WTC11 (cell line): ENCODE results near the gene MSL3B. TPM values are rescaled to one million over a fixed set of nuclear protein-coding genes. Genes with fewer than 3 reads are reported as not detected.

Experiments used
- ATAC-seq: fragments of 200-7000 bp; cut with Tn5 transposase; 2 replicates; pipeline ENCODE4 v1.10.0; 2021; ENCODE audit warnings: mild to moderate bottlenecking, moderate library complexity
- CTCF ChIA-PET: fragments of 300-600 bp; sonication (Branson Sonifier 250); formaldehyde crosslinking; loops from one replicate; lab custom pipeline; 2021; ENCODE audit warnings: antibody characterized with exemption; lab: Charles Lee
- POLR2A ChIA-PET: fragments of 350-600 bp; sonication (Branson Sonifier 250); formaldehyde crosslinking; loops from one replicate; lab custom pipeline; 2021; ENCODE audit warnings: antibody characterized with exemption; lab: Charles Lee
- DNase-seq: peaks from one replicate; pipeline ENCODE4 v3.0.0; 2021; ENCODE audit warnings: low spot score
- H3K27ac Mint-ChIP-seq: 2 replicates; pipeline ENCODE4 v1.8.0; 2021; ENCODE audit warnings: mixed read lengths
- H3K27me3 Mint-ChIP-seq: 2 replicates; pipeline ENCODE4 v1.8.0; 2021; ENCODE audit warnings: low read depth, mild to moderate bottlenecking, moderate library complexity, mixed read lengths
- H3K36me3 Mint-ChIP-seq: 2 replicates; pipeline ENCODE4 v1.8.0; 2021; ENCODE audit warnings: mixed read lengths
- H3K4me1 Mint-ChIP-seq: 2 replicates; pipeline ENCODE4 v1.8.0; 2022; ENCODE audit warnings: mixed read lengths
- H3K4me3 Mint-ChIP-seq: 2 replicates; pipeline ENCODE4 v1.8.0; 2021; ENCODE audit warnings: mild to moderate bottlenecking, moderate library complexity, mixed read lengths
- H3K9me3 Mint-ChIP-seq: 2 replicates; pipeline ENCODE4 v1.8.0; 2021; ENCODE audit warnings: mixed read lengths
- CBFB ChIP-seq: sonication (generic); formaldehyde crosslinking; IDR thresholded peaks from 2 replicates; pipeline ENCODE4 v1.8.1; 2022; ENCODE audit warnings: mild to moderate bottlenecking, low read depth, missing genetic modification reagents
- ELF4 ChIP-seq: sonication (generic); formaldehyde crosslinking; IDR thresholded peaks from 2 replicates; pipeline ENCODE4 v1.8.1; 2022; ENCODE audit warnings: low read depth, mild to moderate bottlenecking, moderate library complexity, missing genetic modification reagents
- MLX ChIP-seq: sonication (generic); formaldehyde crosslinking; IDR thresholded peaks from 2 replicates; pipeline ENCODE4 v1.8.1; 2023; ENCODE audit warnings: mild to moderate bottlenecking, missing genetic modification reagents, moderate library complexity
- NR2C2 ChIP-seq: sonication (generic); formaldehyde crosslinking; IDR thresholded peaks from 2 replicates; pipeline ENCODE4 v1.8.0; 2022; ENCODE audit warnings: mild to moderate bottlenecking, missing genetic modification reagents
- SMAD4 ChIP-seq: sonication (generic); formaldehyde crosslinking; IDR thresholded peaks from 2 replicates; pipeline ENCODE4 v1.8.0; 2022; ENCODE audit warnings: mild to moderate bottlenecking, missing genetic modification reagents
- SP1 ChIP-seq: sonication (generic); formaldehyde crosslinking; conservative IDR thresholded peaks from 2 replicates; pipeline ENCODE4 v1.8.1; 2022; ENCODE audit warnings: missing genetic modification reagents
- TP53 ChIP-seq: sonication (generic); formaldehyde crosslinking; IDR thresholded peaks from 2 replicates; pipeline ENCODE4 v1.8.1; 2023; ENCODE audit warnings: mild to moderate bottlenecking, missing genetic modification reagents
- USF2 ChIP-seq: sonication (generic); formaldehyde crosslinking; IDR thresholded peaks from 2 replicates; pipeline ENCODE4 v1.8.1; 2023; ENCODE audit warnings: mild to moderate bottlenecking, missing genetic modification reagents, moderate library complexity
- ZNF121 ChIP-seq: sonication (generic); formaldehyde crosslinking; IDR thresholded peaks from 2 replicates; pipeline ENCODE4 v1.8.0; 2023; ENCODE audit warnings: missing genetic modification reagents
- ZNF416 ChIP-seq: fragments of 250-450 bp; sonication (Bioruptor Pico); IDR thresholded peaks from 2 replicates; pipeline ENCODE4 v1.9.0; 2021; ENCODE audit warnings: mild to moderate bottlenecking, inconsistent platforms
- ZNF532 ChIP-seq: fragments of 250-450 bp; sonication (Bioruptor Pico); IDR thresholded peaks from 2 replicates; pipeline ENCODE4 v1.9.0; 2021; ENCODE audit warnings: mild to moderate bottlenecking, borderline replicate concordance
- total RNA-seq: library from RNA; stranded (reverse); gene quantifications from 3 replicates; pipeline ENCODE4 v1.2.3, GENCODE V29; 2021
- TF ChIP-seq, protein P1 (sequence below): sonication (generic); formaldehyde crosslinking; IDR thresholded peaks from 2 replicates; pipeline ENCODE4 v1.8.0; 2023; ENCODE audit warnings: missing genetic modification reagents

The MSL3B gene

GRCh38 chr2:233816334-233816733, 51.9 kb downstream of the MSL3B start (continued):
- TF ChIP-seq NR2C2 (CRISPR knock-in tag): no peak
- no peak for TF ChIP-seq SP1 (CRISPR knock-in tag)
- TF ChIP-seq, protein P1, sequence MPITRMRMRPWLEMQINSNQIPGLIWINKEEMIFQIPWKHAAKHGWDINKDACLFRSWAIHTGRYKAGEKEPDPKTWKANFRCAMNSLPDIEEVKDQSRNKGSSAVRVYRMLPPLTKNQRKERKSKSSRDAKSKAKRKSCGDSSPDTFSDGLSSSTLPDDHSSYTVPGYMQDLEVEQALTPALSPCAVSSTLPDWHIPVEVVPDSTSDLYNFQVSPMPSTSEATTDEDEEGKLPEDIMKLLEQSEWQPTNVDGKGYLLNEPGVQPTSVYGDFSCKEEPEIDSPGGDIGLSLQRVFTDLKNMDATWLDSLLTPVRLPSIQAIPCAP (CRISPR knock-in tag): no peak
- TF ChIP-seq SMAD4: no peak
- no peak for TF ChIP-seq USF2 (CRISPR knock-in tag)
- no peak for TF ChIP-seq ZNF532 (CRISPR knock-in tag)
- TF ChIP-seq ELF4 (CRISPR knock-in tag): no peak

GRCh38 chr2:233815861-233816260, 52.3 kb downstream of the MSL3B start:
- ATAC-seq (no peak), DNase-seq (no peak)
- Mint-ChIP-seq H3K4me3 (no peak overlapping the region), H3K27me3 (no peaks in the 10 kb centered on the region), H3K27ac (no peak overlapping the region), H3K9me3 (peaks cover 7% of the 10 kb centered on the region; the same call in 1 of the 2 replicates), H3K36me3 (no peaks in the 10 kb centered on the region), H3K4me1 (no peaks in the 10 kb centered on the region)
- TF ChIP-seq TP53 (CRISPR knock-in tag) (no peak), CBFB (CRISPR knock-in tag) (no peak), MLX (CRISPR knock-in tag) (no peak), ZNF121 (CRISPR knock-in tag) (no peak), ZNF416 (CRISPR knock-in tag) (no peak)
- CTCF ChIA-PET: no interaction called here
- POLR2A ChIA-PET: no interaction called here

Other genes with a start within 250 kb of the MSL3B start
- 0.11 to 0.18 TPM in 2 of 3 replicates, not detected in the other for gene UGT1A10, start 231.9 kb downstream of the MSL3B start, total RNA-seq
- gene UGT1A9, start 196.5 kb downstream of the MSL3B start, total RNA-seq: not detected in 3 replicates
- gene UGT1A7, start 186.5 kb downstream of the MSL3B start, total RNA-seq: not detected in 3 replicates
- 0.53 TPM in 1 of 3 replicates, not detected in the others for gene UGT1A6, start 175.5 kb downstream of the MSL3B start, total RNA-seq
- not detected in 3 replicates for gene UGT1A5, start 155.5 kb downstream of the MSL3B start, total RNA-seq
- 0.14 to 0.22 TPM in 2 of 3 replicates, not detected in the other for gene UGT1A4, start 149.7 kb downstream of the MSL3B start, total RNA-seq
- not detected in 3 replicates for gene UGT1A3, start 139.3 kb downstream of the MSL3B start, total RNA-seq
- gene UGT1A1, start 108.1 kb downstream of the MSL3B start, total RNA-seq: 0.11 TPM in 1 of 3 replicates, not detected in the others
- 0.16 TPM in 1 of 3 replicates, not detected in the others for gene MROH2A, start 90.1 kb downstream of the MSL3B start, total RNA-seq
- 64.2 to 83.7 TPM (median 67.5 TPM) in 3 replicates for gene HJURP, start 13.9 kb downstream of the MSL3B start, total RNA-seq
- gene TRPM8, start 49.0 kb upstream of the MSL3B start, total RNA-seq: 0.26 TPM in 1 of 3 replicates, not detected in the others
- gene SPP2, start 182.3 kb upstream of the MSL3B start, total RNA-seq: not detected in 3 replicates